ENCODE results near the gene TMEM100. TPM values are rescaled to one million over a fixed set of nuclear protein-coding genes. Genes with fewer than 3 reads are reported as not detected.

Gene TMEM100
- total and polyA plus RNA-seq, 2 of the 8 experiments (the other 6 are each of a cell fraction or from before 2014, with no cell fraction given): 0.36 to 0.48 TPM

DNA sequence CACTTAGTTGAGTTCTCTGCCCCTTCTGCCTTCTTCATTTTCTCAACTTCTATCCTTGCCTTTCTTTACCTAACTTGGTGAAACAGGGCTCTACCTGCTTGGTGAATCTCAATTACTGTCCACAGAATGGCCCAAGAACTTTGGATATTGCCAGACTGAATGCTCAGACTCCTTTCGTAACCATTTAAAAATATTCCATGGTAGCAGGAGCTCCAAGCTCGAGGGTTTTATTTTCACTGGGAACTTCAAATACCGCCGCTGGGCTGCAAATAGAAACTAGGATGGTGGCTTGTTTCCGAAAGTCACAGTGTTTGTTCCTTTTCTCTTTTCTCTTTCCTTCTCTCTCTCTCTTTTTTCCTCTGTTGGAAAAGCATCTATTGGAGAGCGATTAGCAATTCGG lies 13.2 kb downstream of the TMEM100 start:
- WGBS, 2 experiments (ENCODE audit: extremely low coverage in 1 of 2, insufficient coverage in 1 of 2, insufficient read length in 1 of 2, insufficient replicate concordance in 2 of 2, low coverage in 1 of 2, low lambda C conversion rate in 2 of 2, missing lambda C conversion rate in 1 of 2): 89% methylated on average over 7 of the region's 7 CpGs; no CpG with 5 or more reads in 1 of the 2 experiments

More for the DNA sequence above, 13.2 kb downstream of the TMEM100 start:
- H4K8ac ChIP-seq (ENCODE audit: extremely low read depth, insufficient read depth, low read length): no peak overlapping the region
- CTCF ChIA-PET (ENCODE audit: partially characterized antibody): interaction anchor here (0.6 to 1.2 kb wide), 6 partner anchors 9 to 267 kb away, joined by 3 to 8 read pairs (median 3); no protein-coding TSS in a partner anchor
- H3K79me2 ChIP-seq (ENCODE audit: control insufficient read depth in 1 of 2, insufficient read depth in 2 of 2, low read length in 2 of 2): no peaks in the 10 kb centered on the region
- no peaks in the 10 kb centered on the region for H3K23me2 ChIP-seq (ENCODE audit: low read depth, low read length)
- TF ChIP-seq CEBPB (IDR thresholded peaks at IDR 0.05; ENCODE audit: low read depth, low read length) (no peak), CHD2 (IDR thresholded peaks at IDR 0.05; ENCODE audit: low read length) (no peak), TCF12 (IDR thresholded peaks at IDR 0.05; ENCODE audit: low read depth, low read length) (no peak), FOSL1 (IDR thresholded peaks at IDR 0.05; ENCODE audit: insufficient read depth, low read depth, low read length) (no peak), RFX5 (IDR thresholded peaks at IDR 0.05; ENCODE audit: borderline replicate concordance, low read depth, low read length) (no peak)
- no peak overlapping the region for H2AFZ ChIP-seq (ENCODE audit: low read length)
- H4K91ac ChIP-seq (replicated peaks; ENCODE audit: insufficient read length, low read length): no peak overlapping the region
- H2BK12ac ChIP-seq (ENCODE audit: low read depth, low read length): no peak overlapping the region
- no peak overlapping the region for H2BK120ac ChIP-seq (replicated peaks; ENCODE audit: low read depth, low read length)
- H2BK15ac ChIP-seq (ENCODE audit: low read length): no peak overlapping the region
- no peak overlapping the region for H3K27ac ChIP-seq (ENCODE audit: low read depth, low read length)
- H3K4me2 ChIP-seq (ENCODE audit: insufficient read depth in 1 of 2, low read depth in 2 of 2, low read length in 2 of 2): no peak overlapping the region
- H3K4ac ChIP-seq (replicated peaks; ENCODE audit: insufficient read length, low read depth, low read length): no peak overlapping the region
- H3K9ac ChIP-seq (replicated peaks in 1 of 4; ENCODE audit: extremely low read depth in 1 of 4, low read depth in 3 of 4, low read length in 3 of 4): no peak overlapping the region
- H3K23ac ChIP-seq (ENCODE audit: insufficient read length): no peak overlapping the region
- H2BK20ac ChIP-seq (ENCODE audit: low read length): no peak overlapping the region
- no peaks in the 10 kb centered on the region for H3K79me1 ChIP-seq (ENCODE audit: low read depth, low read length)
- no peaks in the 10 kb centered on the region for H3K27me3 ChIP-seq (replicated peaks in 1 of 4; ENCODE audit: control insufficient read depth in 3 of 4, extremely low read depth in 1 of 4, insufficient read depth in 3 of 4, low read length in 3 of 4)
- no peaks in the 10 kb centered on the region for H4K20me1 ChIP-seq (replicated peaks in 1 of 2; ENCODE audit: control insufficient read depth in 1 of 2, insufficient read depth in 2 of 2, low read length in 2 of 2)
- H3K9me3 ChIP-seq (ENCODE audit: insufficient read depth in 2 of 2, low read depth in 1 of 2, low read length in 1 of 2): no peaks in the 10 kb centered on the region
- H3K18ac ChIP-seq (ENCODE audit: extremely low read depth, low read length): no peak overlapping the region
- H3K56ac ChIP-seq (replicated peaks; ENCODE audit: insufficient read length, low read depth, low read length): no peak overlapping the region
- DNase-seq (ENCODE audit: low read depth in 1 of 2, low spot score in 2 of 2) (no peak), FAIRE-seq (no peak)
- H3K14ac ChIP-seq (ENCODE audit: insufficient read length): no peak overlapping the region
- no peak overlapping the region for H4K5ac ChIP-seq (ENCODE audit: insufficient read length, low read depth, low read length)
- no peak overlapping the region for H2BK5ac ChIP-seq (ENCODE audit: low read depth, low read length)
- H3K36me3 ChIP-seq (ENCODE audit: control insufficient read depth in 2 of 4, insufficient read depth in 4 of 4, low read length in 3 of 4): no peaks in the 10 kb centered on the region
- peaks cover 3 to 9% (median 4%) of the 10 kb centered on the region in 4 experiments; a peak in 5 of 7 replicates for H3K4me1 ChIP-seq (replicated peaks in 1 of 4; ENCODE audit: control insufficient read depth in 3 of 4, insufficient read depth in 4 of 4, low read length in 3 of 4)
- H2AK5ac ChIP-seq (ENCODE audit: low read depth, low read length): no peak overlapping the region
- POLR2A ChIA-PET (ENCODE audit: partially characterized antibody): no interaction called here
- no peak overlapping the region for H3K4me3 ChIP-seq (ENCODE audit: extremely low read depth in 1 of 4, insufficient read depth in 2 of 4, low read depth in 3 of 4, low read length in 4 of 4)

All from H1 (cell line).